T-cell (primary cell): ENCODE results near the gene JAZF1. TPM values are rescaled to one million over a fixed set of nuclear protein-coding genes. Genes with fewer than 3 reads are reported as not detected.

Experiments
- ATAC-seq, 4 experiments: fragments of 200-7000 bp in 3 of 4; fragments of 150-1000 bp in 1 of 4; cut with Tn5 transposase; replicated peaks in 1 of 4; 1 replicate in 3 of 4; 2 replicates in 1 of 4; pipeline ENCODE4 v1.10.0; 2021; ENCODE audit warnings: moderate library complexity in 3 of 4, mild to moderate bottlenecking in 2 of 4, moderate number of reproducible peaks in 1 of 4
- CTCF ChIA-PET, 2 donors: fragments of 300-600 bp; sonication (Branson Sonifier 250); formaldehyde crosslinking; loops; one replicate each; lab custom pipeline; 2022; ENCODE audit warnings: antibody characterized with exemption in 2 of 2; lab: Charles Lee
- POLR2A ChIA-PET, 2 donors: fragments of 300-600 bp; sonication (Branson Sonifier 250); formaldehyde crosslinking; loops; one replicate each; lab custom pipeline; 2022; ENCODE audit warnings: antibody characterized with exemption in 2 of 2; lab: Charles Lee
- DNase-seq, 35 experiments: peaks; one replicate each; pipeline versions ENCODE4 v3.0.0 to v3.0.0-alpha.2; 2013 to 2023
- H3K27ac ChIP-seq: one replicate; pipeline ENCODE4 v1.5.1; 2013; ENCODE audit warnings: low read length
- H3K27me3 ChIP-seq, 2 experiments: replicated peaks in 1 of 2; 1 replicate in 1 of 2; 2 replicates in 1 of 2; pipeline versions ENCODE4 v1.6.1 to v1.7.0; 2013; ENCODE audit warnings: low read length in 1 of 2, mixed read lengths in 1 of 2; ENCODE audit not compliant: control insufficient read depth in 2 of 2, insufficient read depth in 2 of 2; ENCODE audit errors: extremely low read depth in 1 of 2
- H3K36me3 ChIP-seq, 2 donors: 1 replicate in 1 of 2; 2 replicates in 1 of 2; pipeline versions ENCODE4 v1.6.1 to v1.7.0; 2013; ENCODE audit warnings: low read length in 1 of 2; ENCODE audit not compliant: control insufficient read depth in 2 of 2, insufficient read depth in 1 of 2; ENCODE audit errors: extremely low read depth in 1 of 2
- H3K4me1 ChIP-seq, 2 experiments: 1 replicate in 1 of 2; 2 replicates in 1 of 2; pipeline versions ENCODE4 v1.6.1 to v1.7.0; 2013; ENCODE audit warnings: low read length in 2 of 2, mixed read lengths in 1 of 2; ENCODE audit not compliant: insufficient read depth in 2 of 2, control insufficient read depth in 1 of 2; ENCODE audit errors: extremely low read depth in 1 of 2
- H3K4me3 ChIP-seq, 2 donors: 1 replicate in 1 of 2; 2 replicates in 1 of 2; pipeline versions ENCODE4 v1.5.1 to v1.7.0; 2013; ENCODE audit warnings: mild to moderate bottlenecking in 2 of 2, low read length in 1 of 2, moderate library complexity in 1 of 2; ENCODE audit not compliant: control insufficient read depth in 1 of 2; ENCODE audit errors: extremely low read depth in 1 of 2
- H3K9me3 ChIP-seq: 2 replicates; pipeline ENCODE4 v1.7.0; 2013
- H3K27ac Mint-ChIP-seq, 2 donors: one replicate each; pipeline ENCODE4 v1.8.0; 2020 to 2021; ENCODE audit warnings: mild to moderate bottlenecking in 2 of 2, mixed read lengths in 2 of 2
- H3K27me3 Mint-ChIP-seq, 2 donors: one replicate each; pipeline ENCODE4 v1.8.0; 2021 to 2022; ENCODE audit warnings: mixed read lengths in 2 of 2
- H3K36me3 Mint-ChIP-seq: one replicate; pipeline ENCODE4 v1.8.0; 2021; ENCODE audit warnings: mixed read lengths
- H3K4me1 Mint-ChIP-seq, 3 donors: one replicate each; pipeline ENCODE4 v1.8.0; 2020 to 2022; ENCODE audit warnings: mixed read lengths in 3 of 3, mild to moderate bottlenecking in 1 of 3
- H3K4me3 Mint-ChIP-seq, 3 donors: one replicate each; pipeline ENCODE4 v1.8.0; 2020 to 2022; ENCODE audit warnings: mild to moderate bottlenecking in 3 of 3, mixed read lengths in 3 of 3, moderate library complexity in 3 of 3
- H3K9me3 Mint-ChIP-seq, 3 donors: one replicate each; pipeline ENCODE4 v1.8.0; 2020 to 2022; ENCODE audit warnings: mixed read lengths in 3 of 3
- WGBS: methylation state at CpG from one replicate; pipeline ENCODE4 v1.1.5; 2013; ENCODE audit warnings: missing lambda C conversion rate; ENCODE audit not compliant: insufficient coverage; 5-methylcytosine and 5-hydroxymethylcytosine counted together
- total RNA-seq, 35 experiments: library from RNA in 6 of 35; stranded (reverse) in 6 of 35; fragments of 120-200 nt in 1 of 35; gene quantifications; one replicate each; pipeline versions ENCODE4 v1.2.1 to v1.2.4 and lab custom pipeline; 2013 to 2026

Gene JAZF1
- total RNA-seq, 5 donors from 2014 or later (not counting 1 experiment from before 2014, with no cell fraction given) = 9.6 to 22.1 (median 15.9) TPM

- H3K27me3 ChIP-seq = no peaks in the 10 kb centered on the region
- 97% methylated on average over 3 of the region's 3 CpGs for WGBS
- DNase-seq = no peak
- no peaks in the 10 kb centered on the region for H3K4me1 ChIP-seq
- Mint-ChIP-seq H3K27ac (no peak overlapping the region), H3K9me3 (no peaks in the 10 kb centered on the region), H3K36me3 (peaks cover 19% of the 10 kb centered on the region), H3K27me3 (no peaks in the 10 kb centered on the region), H3K4me3 (no peak overlapping the region), H3K4me1 (peaks cover 0 to 42% (median 0%) of the 10 kb centered on the region in 3 donors)
- ATAC-seq = no peak
- no peaks in the 10 kb centered on the region for H3K9me3 ChIP-seq
- CTCF ChIA-PET = no interaction called here
- no peak overlapping the region for H3K27ac ChIP-seq
- no peaks in the 10 kb centered on the region for H3K36me3 ChIP-seq
- POLR2A ChIA-PET = no interaction called here
- H3K4me3 ChIP-seq = no peak overlapping the region
These were observed 72.6 kb downstream of the JAZF1 start for GRCh38 chr7:28107960-28108359.

GRCh38 chr7:28106321-28106829 lies 74.2 kb downstream of the JAZF1 start:
- no peaks in the 10 kb centered on the region for H3K27me3 Mint-ChIP-seq
- WGBS = 80% methylated on average over 4 of the region's 6 CpGs
- H3K36me3 ChIP-seq = no peaks in the 10 kb centered on the region
- ChIA-PET POLR2A (no interaction called here), CTCF (interaction anchor here (1.7 to 2.0 kb wide), 2 partner anchors 10 kb away, joined by 4 to 8 read pairs; no protein-coding TSS in a partner anchor)
- DNase-seq (no peak), ATAC-seq (no peak)
- H3K27ac Mint-ChIP-seq = no peak overlapping the region
- H3K27me3 ChIP-seq = no peaks in the 10 kb centered on the region
- H3K4me1 ChIP-seq = no peaks in the 10 kb centered on the region
- peaks cover 19% of the 10 kb centered on the region for H3K36me3 Mint-ChIP-seq
- H3K4me3 ChIP-seq = no peak overlapping the region
- H3K4me1 Mint-ChIP-seq = peaks cover 0 to 41% (median 0%) of the 10 kb centered on the region in 3 donors
- H3K4me3 Mint-ChIP-seq = no peak overlapping the region
- no peak overlapping the region for H3K27ac ChIP-seq
- no peaks in the 10 kb centered on the region for H3K9me3 Mint-ChIP-seq
- no peaks in the 10 kb centered on the region for H3K9me3 ChIP-seq

GRCh38 chr7:28105234-28105633 lies 75.4 kb downstream of the JAZF1 start:
- H3K27ac Mint-ChIP-seq = no peak overlapping the region
- ChIA-PET CTCF (interaction anchor here (0.6 to 2.0 kb wide), 3 partner anchors 9 to 1435 kb away, joined by 3 to 8 read pairs (median 4); no protein-coding TSS in a partner anchor), POLR2A (no interaction called here)
- Histone ChIP-seq H3K9me3 (no peaks in the 10 kb centered on the region), H3K4me3 (no peak overlapping the region), H3K4me1 (no peaks in the 10 kb centered on the region), H3K36me3 (no peaks in the 10 kb centered on the region), H3K27ac (no peak overlapping the region), H3K27me3 (no peaks in the 10 kb centered on the region)
- WGBS = 100% methylated on average over 2 of the region's 6 CpGs
- H3K9me3 Mint-ChIP-seq = no peaks in the 10 kb centered on the region
- peaks cover 0 to 41% (median 0%) of the 10 kb centered on the region in 3 donors for H3K4me1 Mint-ChIP-seq
- ATAC-seq (no peak), DNase-seq (no peak)
- H3K36me3 Mint-ChIP-seq = peaks cover 19% of the 10 kb centered on the region
- no peak overlapping the region for H3K4me3 Mint-ChIP-seq
- H3K27me3 Mint-ChIP-seq = no peaks in the 10 kb centered on the region

- peaks cover 0 to 41% (median 0%) of the 10 kb centered on the region in 3 donors for H3K4me1 Mint-ChIP-seq
- Histone ChIP-seq H3K9me3 (no peaks in the 10 kb centered on the region), H3K4me3 (no peak overlapping the region), H3K27me3 (no peaks in the 10 kb centered on the region), H3K36me3 (no peaks in the 10 kb centered on the region), H3K4me1 (no peaks in the 10 kb centered on the region), H3K27ac (no peak overlapping the region)
- no peak for ATAC-seq
- H3K27me3 Mint-ChIP-seq = no peaks in the 10 kb centered on the region
- H3K36me3 Mint-ChIP-seq = peaks cover 18% of the 10 kb centered on the region
- CTCF ChIA-PET = interaction anchor here (0.6 to 2.0 kb wide), 3 partner anchors 8 to 12 kb away, joined by 3 to 8 read pairs (median 4); no protein-coding TSS in a partner anchor
- WGBS = no CpG with 5 or more reads among the region's 4 CpGs
- H3K9me3 Mint-ChIP-seq = no peaks in the 10 kb centered on the region
- no peak overlapping the region for H3K4me3 Mint-ChIP-seq
- POLR2A ChIA-PET = no interaction called here
- H3K27ac Mint-ChIP-seq = no peak overlapping the region
- no peak for DNase-seq
These were observed 75.8 kb downstream of the JAZF1 start for GRCh38 chr7:28104811-28105210.

- H3K27me3 Mint-ChIP-seq = no peaks in the 10 kb centered on the region
- H3K4me1 Mint-ChIP-seq = peaks cover 0 to 37% (median 0%) of the 10 kb centered on the region in 3 donors
- 79% methylated on average over 3 of the region's 3 CpGs for WGBS
- H3K4me3 Mint-ChIP-seq = no peak overlapping the region
- H3K27me3 ChIP-seq = no peaks in the 10 kb centered on the region
- ChIA-PET CTCF (interaction anchor here (0.6 to 2.0 kb wide), 2 partner anchors 7 to 12 kb away, joined by 3 to 8 read pairs; no protein-coding TSS in a partner anchor), POLR2A (no interaction called here)
- no peaks in the 10 kb centered on the region for H3K9me3 ChIP-seq
- peaks cover 13% of the 10 kb centered on the region for H3K36me3 Mint-ChIP-seq
- no peak overlapping the region for H3K27ac Mint-ChIP-seq
- no peak overlapping the region for H3K4me3 ChIP-seq
- H3K9me3 Mint-ChIP-seq = no peaks in the 10 kb centered on the region
- no peaks in the 10 kb centered on the region for H3K4me1 ChIP-seq
- no peaks in the 10 kb centered on the region for H3K36me3 ChIP-seq
- H3K27ac ChIP-seq = no peak overlapping the region
- DNase-seq (no peak), ATAC-seq (no peak)
These were observed 76.5 kb downstream of the JAZF1 start for GRCh38 chr7:28104041-28104541.

GRCh38 chr7:28102797-28103196 lies 77.8 kb downstream of the JAZF1 start:
- 85% methylated on average over 5 of the region's 6 CpGs for WGBS
- Mint-ChIP-seq H3K9me3 (no peaks in the 10 kb centered on the region), H3K27ac (no peak overlapping the region), H3K27me3 (no peaks in the 10 kb centered on the region), H3K4me3 (no peak overlapping the region), H3K36me3 (peaks cover 8% of the 10 kb centered on the region), H3K4me1 (peaks cover 0 to 27% (median 0%) of the 10 kb centered on the region in 3 donors)
- DNase-seq (no peak), ATAC-seq (no peak)
- no peaks in the 10 kb centered on the region for H3K27me3 ChIP-seq
- no peaks in the 10 kb centered on the region for H3K36me3 ChIP-seq
- POLR2A ChIA-PET = no interaction called here
- no peak overlapping the region for H3K27ac ChIP-seq
- no peaks in the 10 kb centered on the region for H3K4me1 ChIP-seq
- H3K9me3 ChIP-seq = no peaks in the 10 kb centered on the region
- CTCF ChIA-PET = no interaction called here
- H3K4me3 ChIP-seq = no peak overlapping the region
